ENCODE data around the gene GABARAP.

GABARAP gene

GRCh38 chr17:7241783-7242716, at the start of gene GABARAP:
Gene GABARAP, minus strand, starts transcription at chr17:7242449. Its CDS starts 119 bp downstream, at chr17:7242330.
- in situ Hi-C loops (cut with HindIII; ENCODE audit: low sequenced_read_pairs), result no loop called here
- peak within 1 kb of the TSS; percentile 96 for H3K4me3 ChIP-seq (ENCODE audit: low read depth, low read length)
- no peak for TF ChIP-seq CTCF (IDR thresholded peaks at IDR 0.05; ENCODE audit: low read depth, low read length)
- peak; percentile 95 for DNase-seq (ENCODE audit: low read depth, low spot score)

- no peak for TF ChIP-seq CTCF (IDR thresholded peaks at IDR 0.05; ENCODE audit: low read depth, low read length)
- in situ Hi-C loops (cut with HindIII; ENCODE audit: low sequenced_read_pairs), result no loop called here
- DNase-seq (ENCODE audit: low read depth, low spot score), result no peak
- no peak overlapping the region for H3K4me3 ChIP-seq (ENCODE audit: low read depth, low read length)
Measured at GRCh38 chr17:7290685-7291084, 48.4 kb upstream of the GABARAP start.

GRCh38 chr17:7290166-7290565, 47.9 kb upstream of the GABARAP start:
- H3K4me3 ChIP-seq (ENCODE audit: low read depth, low read length), result no peak overlapping the region
- TF ChIP-seq CTCF (IDR thresholded peaks at IDR 0.05; ENCODE audit: low read depth, low read length), result no peak
- in situ Hi-C loops (cut with HindIII; ENCODE audit: low sequenced_read_pairs), result no loop called here
- DNase-seq (ENCODE audit: low read depth, low spot score), result no peak

DNA sequence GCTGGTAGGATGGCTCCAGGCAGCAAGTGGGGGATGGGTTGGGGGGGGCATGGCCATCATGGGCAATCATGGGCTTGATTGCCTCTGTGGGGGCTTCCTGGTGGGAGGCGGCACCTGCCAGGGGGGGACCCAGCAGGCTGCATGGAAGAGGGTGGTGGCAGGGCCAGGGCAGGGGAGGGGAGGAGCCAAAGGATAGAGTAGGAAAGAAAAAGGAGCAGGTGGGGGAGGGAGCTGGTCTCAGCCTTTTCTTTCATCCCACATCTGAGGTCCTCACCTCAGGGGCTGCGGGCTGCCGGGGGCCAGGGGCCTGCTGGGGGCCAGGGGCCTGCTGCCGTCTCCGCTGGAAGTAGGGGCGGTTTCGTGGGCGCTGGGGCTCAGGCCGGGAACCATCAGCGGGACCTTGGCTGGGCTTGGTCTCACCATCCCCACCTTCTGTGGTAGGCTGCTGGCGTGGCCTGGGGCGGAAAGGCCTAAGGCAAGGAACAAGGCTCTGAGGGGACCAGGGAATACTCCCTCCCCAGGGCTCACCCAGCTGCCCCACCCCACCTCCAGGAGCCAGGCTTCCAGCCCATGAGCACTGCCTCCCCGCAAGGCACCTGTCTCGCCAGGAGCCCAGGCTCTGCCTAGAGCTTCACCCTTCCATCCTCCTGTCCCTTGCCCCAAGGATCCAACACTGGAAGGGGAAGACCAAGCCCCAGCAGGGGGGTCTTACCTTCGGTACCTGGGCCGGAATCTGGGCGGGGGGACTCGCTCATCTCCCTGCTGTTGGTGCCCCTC, 47.2 kb upstream of the GABARAP start:
- in situ Hi-C loops (cut with HindIII; ENCODE audit: low sequenced_read_pairs), result no loop called here
- no peak for TF ChIP-seq CTCF (IDR thresholded peaks at IDR 0.05; ENCODE audit: low read depth, low read length)
- no peak overlapping the region for H3K4me3 ChIP-seq (ENCODE audit: low read depth, low read length)
- DNase-seq (ENCODE audit: low read depth, low spot score), result no peak

- in situ Hi-C loops (cut with HindIII; ENCODE audit: low sequenced_read_pairs), result no loop called here
Measured at GRCh38 chr17:7285679-7286078, 43.4 kb upstream of the GABARAP start.

More at GRCh38 chr17:7285679-7286078, 43.4 kb upstream of the GABARAP start:
- no peak for TF ChIP-seq CTCF (IDR thresholded peaks at IDR 0.05; ENCODE audit: low read depth, low read length)
- H3K4me3 ChIP-seq (ENCODE audit: low read depth, low read length), result no peak overlapping the region
- no peak for DNase-seq (ENCODE audit: low read depth, low spot score)

Data from astrocyte of the spinal cord (primary cell).